Hepatocyte (in vitro differentiated cells): ENCODE measurements around the gene WFDC9.

ENCODE experiments used
- CTCF ChIP-seq: fragments of 200-600 bp; sonication (generic); IDR thresholded peaks from 2 replicates; pipeline ENCODE4 v1.5.1; 2016; ENCODE audit warnings: antibody characterized with exemption, mild to moderate bottlenecking; ENCODE audit not compliant: poor library complexity
- EZH2 ChIP-seq: fragments of 200-600 bp; sonication (generic); IDR thresholded peaks from 2 replicates; pipeline ENCODE4 v1.6.1; 2016; ENCODE audit warnings: antibody characterized with exemption, mild to moderate bottlenecking, borderline replicate concordance
- EZH2phosphoT487 ChIP-seq: fragments of 200-600 bp; sonication (generic); IDR thresholded peaks from one replicate; pipeline ENCODE4 v1.6.1; 2018; ENCODE audit warnings: antibody characterized with exemption, mild to moderate bottlenecking, low read depth, moderate library complexity; ENCODE audit not compliant: unreplicated experiment, severe bottlenecking

- no peak for TF ChIP-seq CTCF
- TF ChIP-seq EZH2: no peak
- no peak for TF ChIP-seq EZH2phosphoT487
These were observed 35.8 kb downstream of the WFDC9 start for GRCh38 chr20:45595235-45595634.
